Ureter (tissue), 1 donor: ENCODE measurements around the gene CENPQ. TPM values are rescaled to one million over a fixed set of nuclear protein-coding genes. Genes with fewer than 3 reads are reported as not detected.
A peak's percentile ranks its signal among the peaks of the same experiment; 100 is the strongest.
"Not testable (repeated sequence)": the region's sequence is repeated elsewhere in the genome, so short reads cannot be mapped to it uniquely, and the experiment has no call there.

ENCODE experiments used
- DNase-seq: peaks from one replicate; pipeline ENCODE4 v3.0.0-alpha.2; 2020; ENCODE audit warnings: low spot score
- total RNA-seq: library from RNA; stranded (reverse); gene quantifications from one replicate; pipeline ENCODE4 v1.2.4, GENCODE V29; 2023
- donor health status: DM: yes; HTN: yes; CAD: no.

CENPQ gene, protein sequence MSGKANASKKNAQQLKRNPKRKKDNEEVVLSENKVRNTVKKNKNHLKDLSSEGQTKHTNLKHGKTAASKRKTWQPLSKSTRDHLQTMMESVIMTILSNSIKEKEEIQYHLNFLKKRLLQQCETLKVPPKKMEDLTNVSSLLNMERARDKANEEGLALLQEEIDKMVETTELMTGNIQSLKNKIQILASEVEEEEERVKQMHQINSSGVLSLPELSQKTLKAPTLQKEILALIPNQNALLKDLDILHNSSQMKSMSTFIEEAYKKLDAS
- 3.5 TPM for total RNA-seq

DNA sequence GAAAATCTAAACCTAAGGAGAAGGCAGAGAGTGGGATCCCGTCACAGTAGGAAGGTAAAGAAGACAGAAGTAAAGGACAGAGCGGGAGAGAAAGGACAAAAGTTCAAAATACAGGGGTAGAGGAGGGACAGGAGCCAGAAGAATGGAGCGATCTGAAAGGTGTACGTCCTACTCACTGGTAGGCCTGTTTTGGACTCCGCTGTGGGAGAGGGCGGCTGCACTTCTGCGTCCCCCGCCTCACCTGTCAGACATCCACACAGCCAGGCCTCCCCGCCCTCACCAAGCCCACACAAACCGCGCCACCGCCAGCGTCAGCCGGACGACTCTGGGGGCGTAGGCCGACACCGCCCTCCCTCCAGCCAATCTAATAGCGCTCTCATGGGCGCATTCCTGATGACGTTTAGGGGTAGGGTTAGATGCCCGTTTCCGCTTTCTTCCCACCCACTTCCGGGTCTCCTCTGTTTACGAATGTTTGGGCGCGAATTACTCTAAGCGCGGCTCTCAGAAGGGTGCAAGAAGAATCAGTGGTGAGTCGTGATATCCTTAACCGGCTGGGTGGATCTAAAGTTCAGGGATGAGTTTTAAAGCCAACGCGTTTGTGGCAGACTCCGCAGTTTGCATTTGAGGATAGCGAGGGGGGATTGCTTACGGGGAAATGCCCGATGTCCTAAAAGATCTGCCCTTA, at the start of gene CENPQ, which contains the start of gene MMUT:
Gene CENPQ (plus strand): TSS at position 444 of the 685 bp plus-strand sequence. CDS start 6,807 bp downstream, outside the sequence.
Gene MMUT (minus strand): TSS at position 327 of the 685 bp plus-strand sequence. CDS start 3,787 bp downstream, outside the sequence.
- peak; percentile 95 for DNase-seq

DNA sequence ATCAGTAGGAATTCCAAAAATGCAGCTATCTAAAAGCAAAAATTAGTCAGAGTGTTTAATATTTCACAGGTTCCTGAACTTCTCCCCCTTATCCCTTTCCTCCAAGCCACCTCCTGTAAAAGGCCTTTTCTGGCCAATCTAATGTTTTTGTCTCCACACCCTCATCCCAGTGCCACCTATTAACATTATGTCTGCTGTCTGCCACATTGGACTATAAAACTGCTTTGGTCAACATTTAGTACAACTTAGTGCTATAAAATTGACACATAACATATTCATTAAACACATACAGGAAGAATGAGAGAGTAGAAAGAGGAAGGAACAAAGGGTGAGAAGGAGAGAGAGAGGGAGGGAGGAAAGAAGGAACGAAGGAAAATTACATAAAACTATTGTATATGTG, 47.8 kb upstream of the CENPQ start:
- DNase-seq, result no peak

DNA sequence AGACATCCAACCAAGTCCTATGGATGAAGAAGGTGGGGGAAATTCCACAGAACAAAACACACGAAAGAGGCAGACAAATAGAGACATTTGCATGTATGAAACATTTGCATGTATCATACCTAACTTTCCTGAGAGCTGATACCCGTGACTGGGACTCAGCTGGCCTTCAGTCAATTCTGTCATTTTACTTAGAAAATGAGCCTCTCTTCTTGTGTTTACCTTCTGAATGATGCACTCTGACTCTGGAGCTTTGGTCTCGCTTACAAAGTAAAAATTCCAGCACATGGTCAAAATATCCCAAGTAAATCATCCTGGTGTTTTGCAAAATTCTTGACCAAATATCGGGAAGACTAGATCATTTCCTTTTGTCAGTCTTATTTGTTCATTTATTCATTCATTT, 47.0 kb upstream of the CENPQ start:
- DNase-seq, result no peak

DNA sequence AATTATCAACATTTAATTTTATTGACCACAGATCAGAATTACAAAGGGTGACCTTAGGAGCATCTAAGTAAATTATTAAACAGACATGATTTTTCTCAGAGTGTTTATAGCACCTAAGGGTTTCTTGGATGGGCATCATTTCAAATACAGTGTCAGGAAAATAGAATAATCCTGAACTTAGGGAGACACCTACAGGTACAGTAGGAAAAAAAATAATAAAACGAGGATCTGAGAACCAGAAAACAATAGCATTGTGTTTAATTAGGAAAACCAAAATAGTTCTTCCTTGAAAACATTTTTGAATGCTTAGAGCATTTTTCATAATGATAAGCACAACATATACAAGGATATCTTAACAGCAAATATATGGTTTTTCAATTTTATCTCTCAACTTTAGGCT, 39.4 kb upstream of the CENPQ start:
- no peak for DNase-seq

DNA sequence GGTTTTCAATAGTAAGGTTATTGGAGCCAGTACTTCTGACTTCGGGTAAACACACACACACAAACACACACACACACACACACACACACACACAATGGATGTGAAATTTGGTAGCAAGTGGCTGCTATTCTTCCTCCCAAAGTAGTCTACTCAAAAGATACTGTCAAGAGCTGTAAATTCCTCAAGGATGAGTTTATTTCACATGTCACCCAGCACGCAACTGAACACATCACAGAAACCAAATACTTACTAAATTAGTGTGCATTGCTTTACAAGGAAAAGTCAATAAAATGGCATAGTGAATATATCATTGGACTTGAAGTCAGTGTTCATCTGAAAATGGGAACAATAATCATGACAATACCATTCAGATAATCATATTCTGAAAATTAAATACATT, 33.0 kb upstream of the CENPQ start:
- DNase-seq, result no peak

DNA sequence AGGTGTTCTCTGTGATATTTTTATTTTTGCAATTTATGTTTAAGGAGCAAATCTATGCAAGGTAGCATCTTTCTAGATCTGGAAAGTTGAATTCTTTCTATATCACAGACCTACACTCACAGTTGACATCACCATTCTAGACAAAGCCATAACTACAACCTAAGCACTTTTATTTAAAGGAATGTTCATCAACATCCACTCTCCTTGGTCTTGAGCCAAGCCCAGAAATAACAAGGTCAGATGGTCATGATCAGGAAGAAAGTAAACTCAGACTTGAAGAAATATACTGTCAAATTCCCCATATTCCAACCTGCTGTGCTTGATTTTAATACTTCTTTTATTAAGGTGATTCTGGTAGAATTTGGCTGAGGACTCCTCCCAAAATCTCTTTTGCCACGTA, 32.3 kb upstream of the CENPQ start:
- no peak for DNase-seq

DNA sequence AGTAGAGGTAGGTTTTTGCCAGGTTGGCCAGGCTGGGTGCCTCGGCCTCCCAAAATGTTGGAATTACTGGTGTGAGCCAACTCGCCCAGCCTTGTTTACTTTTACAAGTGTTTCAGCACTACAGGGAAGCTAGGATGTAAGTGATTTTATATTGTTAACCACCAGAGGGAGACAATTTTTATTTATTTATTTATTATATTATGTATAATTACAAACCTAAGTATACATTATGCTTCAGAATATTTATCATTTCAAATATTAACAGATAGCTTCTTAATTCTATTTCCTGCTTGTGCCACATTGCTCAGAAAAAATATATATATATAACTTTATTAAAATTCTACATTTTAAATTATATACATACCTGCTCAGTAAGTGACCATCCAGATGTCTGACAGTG, 9.9 kb upstream of the CENPQ start:
- no peak for DNase-seq

DNA sequence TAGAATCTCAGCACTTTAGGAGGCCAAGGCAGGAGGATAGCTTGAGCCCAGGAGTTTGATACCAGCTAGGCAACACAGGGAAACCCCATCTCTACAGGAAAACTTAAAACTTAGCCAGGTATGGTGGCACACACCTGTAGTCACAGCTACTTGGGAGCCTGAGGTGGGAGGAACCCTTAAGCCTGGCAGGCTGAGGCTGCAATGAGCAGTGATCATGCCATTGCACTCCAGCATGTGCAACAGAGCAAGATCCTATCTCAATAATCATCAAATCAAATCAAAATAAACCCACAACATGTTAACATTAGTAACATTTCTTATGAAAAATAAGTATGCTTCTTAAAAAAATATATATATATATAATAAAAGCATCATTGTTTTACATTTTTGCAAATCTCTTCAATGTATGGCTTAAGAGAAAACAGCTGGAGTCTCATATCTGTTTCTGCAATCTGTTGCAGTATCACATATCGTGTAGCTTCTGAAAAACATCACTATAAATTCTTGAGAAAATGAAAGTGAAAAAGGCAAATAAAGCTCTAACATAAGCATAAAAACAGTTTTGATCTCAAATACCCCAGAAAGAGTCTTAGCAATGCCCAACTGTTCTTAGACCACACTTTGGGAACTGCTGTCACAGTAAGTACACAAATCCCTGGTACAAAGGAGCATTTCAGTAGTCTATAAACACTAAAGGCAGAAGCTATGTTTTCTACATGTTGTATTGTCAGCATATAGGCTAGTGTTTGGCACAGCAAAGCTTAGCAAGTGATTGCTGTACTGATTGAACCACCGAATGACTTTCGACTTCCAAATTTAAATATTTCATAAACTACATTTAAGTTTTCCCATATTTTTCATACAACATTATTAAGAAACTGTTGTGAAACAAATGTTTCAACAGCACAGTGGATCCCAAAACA, 8.1 kb upstream of the CENPQ start:
- DNase-seq, result no peak

DNA sequence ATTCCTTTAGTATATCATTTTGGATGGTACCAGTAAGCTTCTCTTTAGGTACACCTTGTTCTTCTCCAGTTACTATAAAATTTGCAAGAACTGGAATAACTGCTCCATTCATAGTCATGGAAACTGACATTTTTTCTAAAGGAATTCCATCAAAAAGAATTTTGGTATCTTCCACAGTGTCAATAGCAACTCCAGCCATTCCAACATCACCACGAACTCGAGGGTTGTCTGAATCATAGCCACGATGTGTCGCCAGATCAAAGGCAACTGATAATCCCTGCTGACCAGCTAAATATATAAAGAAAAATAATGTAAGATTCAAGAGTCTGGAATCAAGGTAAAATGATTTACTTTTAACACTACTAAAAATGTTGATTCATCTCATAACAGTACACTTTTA, 5.4 kb upstream of the CENPQ start:
- DNase-seq, result no peak

DNA sequence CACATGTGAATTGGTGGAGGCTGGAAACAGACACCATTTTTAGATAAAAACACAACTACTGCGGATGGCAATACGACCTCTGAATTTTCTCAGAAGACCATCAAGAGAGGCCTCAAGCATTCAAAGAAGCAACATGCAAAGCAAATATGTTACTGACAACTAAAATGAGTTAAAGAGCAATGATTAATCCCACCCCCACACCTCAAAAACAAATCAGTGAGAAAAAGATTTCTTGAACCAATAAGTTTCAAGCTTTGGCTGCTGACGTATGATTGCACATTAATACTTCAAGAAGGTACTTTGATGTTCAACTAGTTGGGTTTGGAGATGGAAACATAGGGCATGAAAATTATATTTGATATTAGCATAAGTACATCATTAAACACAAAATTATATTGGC, 1.1 kb upstream of the CENPQ start:
- DNase-seq, result no peak

DNA sequence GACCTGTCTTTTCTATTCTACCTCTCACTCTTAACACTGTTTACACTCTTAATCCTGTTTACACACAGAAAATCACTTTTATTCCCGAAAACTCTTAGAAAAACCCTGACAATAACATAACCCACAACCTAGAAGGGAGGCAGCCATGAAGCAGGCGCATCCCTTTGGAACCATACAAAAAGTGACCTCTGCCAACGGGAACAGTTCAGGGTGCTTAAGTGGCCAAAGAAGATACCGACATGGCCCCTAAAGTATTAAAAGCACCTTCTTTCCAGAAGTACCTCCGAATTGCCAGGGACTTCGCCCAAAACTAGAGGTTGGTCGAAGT, 607 bp upstream of the CENPQ start:
- no peak for DNase-seq

DNA sequence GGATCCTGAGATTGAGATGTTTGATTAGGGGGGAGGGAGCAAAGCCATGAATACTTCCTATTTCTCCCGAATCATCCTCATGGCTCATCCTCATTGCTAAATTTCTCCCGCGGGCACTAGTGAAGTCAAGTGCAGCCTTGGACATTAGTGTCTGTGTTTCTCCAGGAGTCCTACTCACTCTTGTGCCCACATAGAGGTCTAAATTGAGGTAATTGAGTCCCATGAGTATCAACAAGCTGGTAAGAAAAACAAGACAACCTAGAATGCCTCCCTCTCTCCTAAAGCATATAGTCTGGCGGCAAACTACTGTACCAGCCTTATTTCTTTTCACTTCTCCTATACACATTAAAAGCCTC, 420 bp downstream of the CENPQ start:
- no peak for DNase-seq

DNA sequence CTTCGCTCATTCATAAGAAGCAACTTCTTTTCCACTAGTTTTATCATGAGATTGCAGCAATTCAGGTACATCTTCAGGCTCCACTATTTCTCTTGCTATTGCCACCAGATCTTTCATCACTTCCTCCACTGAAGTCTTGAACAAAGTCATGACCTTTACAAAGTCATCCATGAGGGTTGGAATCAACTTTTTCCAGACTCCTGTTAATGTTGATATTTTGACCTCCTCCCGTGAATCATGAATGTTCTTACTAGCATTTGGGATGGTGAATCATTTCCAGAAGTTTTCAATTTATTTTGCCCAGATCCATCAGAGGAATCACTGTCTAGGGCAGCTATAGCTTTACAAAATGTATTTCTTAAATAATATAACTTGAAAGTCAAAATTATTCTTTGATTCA, 1.5 kb downstream of the CENPQ start:
- DNase-seq, result no peak

DNA sequence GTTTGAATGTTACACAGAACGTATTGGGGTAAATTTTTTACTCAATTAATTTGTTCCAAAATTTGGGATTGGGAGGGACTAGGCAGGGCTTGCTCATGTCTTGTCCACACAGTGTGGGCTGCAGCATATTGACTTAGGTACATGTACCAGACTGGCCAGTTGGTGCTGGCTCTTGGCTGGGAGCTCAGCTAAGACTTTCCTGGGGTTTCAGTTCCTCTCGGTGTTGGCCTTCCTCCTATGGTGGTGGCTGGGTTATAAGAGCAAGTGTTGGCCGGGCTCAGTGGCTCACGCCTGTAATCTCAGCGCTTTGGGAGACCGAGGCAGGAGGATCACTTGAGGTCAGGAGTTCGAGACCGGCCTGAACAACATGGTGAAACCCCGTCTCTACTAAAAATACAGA, 4.9 kb downstream of the CENPQ start:
- no peak for DNase-seq

DNA sequence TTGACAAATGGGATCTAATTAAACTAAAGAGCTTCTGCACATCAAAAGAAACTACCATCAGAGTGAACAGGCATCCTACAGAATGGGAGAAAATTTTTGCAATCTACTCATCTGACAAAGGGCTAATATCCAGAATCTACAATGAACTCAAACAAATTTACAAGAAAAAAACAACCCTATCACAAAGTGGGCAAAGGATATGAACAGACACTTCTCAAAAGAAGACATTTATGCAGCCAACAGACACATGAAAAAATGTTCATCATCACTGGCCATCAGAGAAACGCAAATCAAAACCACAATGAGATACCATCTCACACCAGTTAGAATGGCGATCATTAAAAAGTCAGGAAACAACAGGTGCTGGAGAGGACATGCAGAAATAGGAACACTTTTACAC, 13.4 kb downstream of the CENPQ start:
- DNase-seq, result not testable (repeated sequence)

DNA sequence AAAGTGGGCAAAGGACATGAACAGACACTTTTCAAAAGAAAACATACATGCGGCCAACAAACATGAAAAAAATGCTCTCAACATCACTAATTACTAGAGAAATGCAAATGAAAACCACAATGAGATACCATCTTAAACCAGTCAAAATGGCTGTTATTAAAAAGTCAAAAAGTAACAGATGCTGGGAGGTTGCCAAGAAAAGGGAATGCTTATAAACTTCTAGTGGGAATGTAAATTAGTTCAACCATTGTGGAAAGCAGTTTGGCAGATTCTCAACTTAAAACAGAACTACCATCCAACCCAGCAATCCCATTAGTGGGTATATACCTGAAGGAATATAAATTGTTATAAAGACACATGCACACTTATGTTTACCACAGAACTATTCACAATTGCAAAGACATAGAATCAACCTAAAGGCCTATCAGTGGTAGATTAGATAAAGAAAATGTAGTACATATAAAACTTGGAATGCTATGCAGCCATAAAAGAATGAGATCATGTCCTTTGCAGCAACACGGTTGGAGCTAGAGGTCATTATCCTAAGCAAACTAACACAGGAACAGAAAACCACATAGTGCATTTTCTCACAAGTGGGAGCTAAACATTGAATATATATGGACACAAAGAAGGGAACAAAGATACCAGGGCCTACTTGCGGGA, 16.3 kb downstream of the CENPQ start:
- DNase-seq, result no peak

DNA sequence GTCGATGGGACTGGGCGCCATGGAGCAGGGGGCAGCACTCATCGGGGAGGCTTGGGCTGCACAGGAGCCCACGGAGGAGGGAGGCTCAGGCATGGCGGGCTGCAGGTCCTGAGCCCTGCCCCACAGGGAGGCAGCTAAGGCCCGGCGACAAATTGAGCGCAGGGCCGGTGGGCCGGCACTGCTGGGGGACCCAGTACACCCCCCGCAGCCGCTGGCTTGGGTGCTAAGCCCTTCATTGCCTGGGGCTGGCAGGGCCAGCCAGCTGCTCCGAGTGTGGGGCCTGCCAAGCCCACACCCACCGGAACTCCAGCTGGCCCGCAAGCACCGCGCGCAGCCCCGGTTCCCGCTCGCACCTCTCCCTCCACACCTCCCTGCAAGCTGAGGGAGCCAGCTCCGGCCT, 18.7 kb downstream of the CENPQ start:
- DNase-seq, result not testable (repeated sequence)

DNA sequence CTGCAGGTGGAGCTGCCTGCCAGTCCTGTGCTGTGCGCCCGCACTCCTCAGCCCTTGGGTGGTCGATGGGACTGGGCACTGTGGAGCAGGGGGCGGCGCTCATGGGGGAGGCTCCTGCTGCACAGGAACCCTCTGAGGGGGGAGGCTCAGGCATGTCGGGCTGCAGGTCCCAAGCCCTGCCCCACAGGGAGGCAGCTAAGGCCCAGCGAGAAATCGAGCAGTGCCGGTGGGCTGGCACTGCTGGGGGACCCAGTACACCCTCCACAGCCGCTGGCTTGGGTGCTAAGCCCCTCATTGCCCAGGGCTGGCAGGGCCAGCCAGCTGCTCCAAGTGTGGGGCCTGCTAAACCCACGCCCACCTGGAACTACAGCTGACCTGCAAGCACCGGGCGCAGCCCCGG, 20.2 kb downstream of the CENPQ start:
- DNase-seq, result not testable (repeated sequence)

DNA sequence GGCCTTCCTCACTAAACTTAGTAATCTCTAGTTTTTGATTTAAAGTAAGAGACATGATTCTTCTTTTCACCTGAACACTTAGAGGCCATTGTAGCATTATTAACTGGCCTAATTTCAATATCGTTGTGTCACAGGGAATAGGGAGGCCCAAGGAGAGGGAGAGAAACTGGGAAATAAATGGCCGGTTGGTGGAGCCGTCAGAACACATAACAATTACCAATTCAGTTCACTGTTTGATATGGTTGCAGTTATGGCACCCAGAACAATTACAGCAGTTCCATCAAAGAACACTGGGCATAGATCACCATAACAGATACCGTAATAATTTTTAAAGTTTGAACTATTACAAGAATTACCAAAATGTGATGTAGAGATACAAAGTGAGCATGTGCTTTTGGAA, 27.5 kb downstream of the CENPQ start:
- no peak for DNase-seq

DNA sequence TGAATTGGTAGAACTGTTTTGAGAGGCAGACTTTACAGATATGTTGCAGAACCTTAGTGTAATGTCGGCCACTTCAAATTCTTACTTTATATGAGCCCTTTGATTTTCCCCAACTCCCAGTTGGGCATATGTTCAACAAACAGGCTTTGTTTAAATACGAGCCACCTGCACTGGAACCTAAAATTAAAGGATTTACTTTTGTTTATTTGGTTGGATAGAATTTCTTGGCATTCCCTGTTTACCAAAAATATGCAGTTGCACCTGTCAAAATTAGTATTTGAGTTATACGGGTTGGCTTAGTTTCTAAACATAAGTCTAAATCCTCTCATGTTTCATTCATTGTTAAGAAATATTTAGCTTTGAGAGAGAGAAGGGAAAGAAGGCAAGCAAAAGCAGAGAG, 34.1 kb downstream of the CENPQ start:
- no peak for DNase-seq

DNA sequence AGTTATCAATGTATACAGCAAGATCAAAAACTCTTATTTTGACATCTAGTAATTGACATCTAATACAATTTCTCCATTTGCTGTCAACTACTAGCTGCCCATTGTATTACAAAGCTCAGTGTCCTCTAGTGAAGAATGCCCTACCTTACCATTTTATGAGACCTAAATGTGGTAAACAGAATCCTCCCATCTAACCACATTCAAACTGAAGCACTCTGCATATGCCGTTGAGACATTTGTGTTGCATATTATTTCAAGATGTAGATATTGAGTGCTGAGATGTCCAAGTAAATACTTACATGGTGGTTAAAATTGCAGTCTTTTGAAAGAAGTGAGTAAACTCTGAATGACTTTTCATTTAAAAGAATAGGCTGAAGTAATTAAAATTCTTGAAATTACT, 36.0 kb downstream of the CENPQ start:
- DNase-seq, result no peak

DNA sequence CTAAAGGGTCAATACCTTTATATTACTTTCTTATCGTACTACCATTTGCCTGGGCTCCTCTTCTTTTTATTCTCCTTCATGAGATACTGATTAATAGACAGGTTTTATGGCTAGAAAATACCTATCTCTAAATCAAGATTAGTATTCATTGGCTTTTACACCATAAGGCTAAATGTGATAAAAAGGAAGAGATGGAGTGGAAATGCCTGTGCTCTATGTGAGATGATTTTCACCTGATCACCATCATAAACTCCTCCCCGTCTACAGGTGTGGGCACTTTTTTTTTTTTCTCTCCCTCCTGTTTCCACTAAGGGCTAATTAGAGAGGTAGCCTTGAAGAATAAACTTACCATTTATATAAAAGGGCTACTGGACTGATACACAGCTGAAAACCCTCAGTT, 36.5 kb downstream of the CENPQ start, which contains the start of gene GLYATL3:
Gene GLYATL3 (plus strand): TSS at position 301 of the 400 bp plus-strand sequence. CDS start 12,068 bp downstream, outside the sequence.
- DNase-seq, result no peak
